VCaP (cell line): ENCODE data around the gene MKRN2OS.

ENCODE experiments used
- H3K27ac ChIP-seq: fragments of 450-650 bp; 2 replicates; pipeline ENCODE4 v1.5.1; 2017
- TF ChIP-seq, protein P1 (sequence below): fragments of 450-650 bp; conservative IDR thresholded peaks from 2 replicates; pipeline ENCODE4 v1.5.1; 2017; ENCODE audit warnings: mild to moderate bottlenecking, moderate library complexity

MKRN2OS gene, protein sequence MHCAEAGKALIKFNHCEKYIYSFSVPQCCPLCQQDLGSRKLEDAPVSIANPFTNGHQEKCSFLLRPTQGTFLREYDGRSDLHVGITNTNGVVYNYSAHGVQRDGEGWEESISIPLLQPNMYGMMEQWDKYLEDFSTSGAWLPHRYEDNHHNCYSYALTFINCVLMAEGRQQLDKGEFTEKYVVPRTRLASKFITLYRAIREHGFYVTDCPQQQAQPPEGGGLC

DNA sequence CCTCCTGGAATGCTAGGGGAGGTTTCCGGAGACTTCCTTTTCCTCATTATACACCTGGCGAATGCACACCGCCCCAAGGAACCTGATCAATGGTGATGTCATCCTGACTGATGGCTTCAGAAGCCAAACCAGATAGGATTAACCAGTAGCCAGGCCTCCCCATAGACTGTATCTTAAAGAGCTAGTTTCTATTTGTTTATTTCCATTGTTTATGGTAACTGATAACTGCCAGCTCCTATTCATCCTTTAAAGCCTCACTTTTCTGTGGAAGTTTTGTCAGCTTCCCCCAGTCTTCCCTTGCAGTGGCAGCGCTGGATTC is at the start of gene MKRN2OS:
Gene MKRN2OS (minus strand): TSS at position 27 of the 319 bp plus-strand sequence. CDS start 35 bp downstream, outside the sequence.
- peak within 1 kb of the TSS; percentile 79 for H3K27ac ChIP-seq
- TF ChIP-seq, protein P1, sequence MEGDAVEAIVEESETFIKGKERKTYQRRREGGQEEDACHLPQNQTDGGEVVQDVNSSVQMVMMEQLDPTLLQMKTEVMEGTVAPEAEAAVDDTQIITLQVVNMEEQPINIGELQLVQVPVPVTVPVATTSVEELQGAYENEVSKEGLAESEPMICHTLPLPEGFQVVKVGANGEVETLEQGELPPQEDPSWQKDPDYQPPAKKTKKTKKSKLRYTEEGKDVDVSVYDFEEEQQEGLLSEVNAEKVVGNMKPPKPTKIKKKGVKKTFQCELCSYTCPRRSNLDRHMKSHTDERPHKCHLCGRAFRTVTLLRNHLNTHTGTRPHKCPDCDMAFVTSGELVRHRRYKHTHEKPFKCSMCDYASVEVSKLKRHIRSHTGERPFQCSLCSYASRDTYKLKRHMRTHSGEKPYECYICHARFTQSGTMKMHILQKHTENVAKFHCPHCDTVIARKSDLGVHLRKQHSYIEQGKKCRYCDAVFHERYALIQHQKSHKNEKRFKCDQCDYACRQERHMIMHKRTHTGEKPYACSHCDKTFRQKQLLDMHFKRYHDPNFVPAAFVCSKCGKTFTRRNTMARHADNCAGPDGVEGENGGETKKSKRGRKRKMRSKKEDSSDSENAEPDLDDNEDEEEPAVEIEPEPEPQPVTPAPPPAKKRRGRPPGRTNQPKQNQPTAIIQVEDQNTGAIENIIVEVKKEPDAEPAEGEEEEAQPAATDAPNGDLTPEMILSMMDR = no peak

DNA sequence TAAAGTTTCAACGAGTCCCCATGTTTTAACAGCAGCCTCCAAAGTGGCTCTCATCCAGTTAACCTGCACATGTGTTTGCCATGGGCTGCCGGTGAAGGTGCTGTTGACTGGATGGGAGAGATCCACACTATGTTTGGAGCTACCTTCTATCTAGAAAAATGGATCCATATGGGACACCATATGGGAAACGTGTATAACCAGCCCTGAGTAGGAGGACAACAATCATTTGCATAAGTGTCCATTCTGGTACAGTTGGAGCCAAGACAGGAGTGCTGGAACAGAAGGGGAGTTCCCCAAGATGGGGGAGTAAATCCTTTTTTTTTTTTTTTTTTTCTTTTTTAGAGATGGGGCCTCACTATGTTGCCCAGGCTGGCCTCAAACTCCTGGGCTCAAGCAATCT is 48.2 kb upstream of the MKRN2OS start:
- no peak overlapping the region for H3K27ac ChIP-seq
- TF ChIP-seq, protein P1 = no peak

DNA sequence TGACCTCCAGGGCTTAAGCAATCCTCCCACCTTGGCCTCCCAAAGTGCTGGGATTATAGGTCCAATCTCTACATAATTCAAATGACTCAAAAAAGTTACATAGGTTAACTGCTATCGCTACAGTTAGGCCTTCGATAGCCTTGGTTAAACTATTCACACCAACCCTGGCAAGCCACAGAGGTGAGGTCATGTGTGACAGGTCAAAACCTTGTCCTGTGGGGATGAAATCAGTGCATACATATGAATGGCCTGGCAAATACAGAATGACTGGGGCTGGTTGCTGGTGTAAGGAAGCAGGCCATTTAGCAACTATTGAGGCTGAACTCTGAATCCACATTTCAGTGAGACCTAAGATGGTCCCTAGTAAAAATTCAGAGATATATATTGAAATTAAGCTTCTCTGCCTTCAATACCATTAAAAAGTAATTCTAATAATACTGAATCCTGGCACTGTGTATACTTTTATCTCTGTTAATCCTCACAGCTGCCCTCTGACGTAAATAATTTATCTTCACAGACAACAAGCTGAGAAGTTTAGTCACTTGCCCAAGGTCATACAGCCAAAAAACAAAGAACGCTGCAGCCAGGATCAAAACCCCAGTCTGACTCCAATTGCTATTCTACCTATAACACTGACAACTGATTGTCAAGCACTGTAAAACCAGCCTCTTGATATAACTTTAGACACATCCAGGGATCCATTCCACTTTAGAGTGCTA is 46.9 kb upstream of the MKRN2OS start:
- TF ChIP-seq, protein P1 = no peak
- no peak overlapping the region for H3K27ac ChIP-seq

DNA sequence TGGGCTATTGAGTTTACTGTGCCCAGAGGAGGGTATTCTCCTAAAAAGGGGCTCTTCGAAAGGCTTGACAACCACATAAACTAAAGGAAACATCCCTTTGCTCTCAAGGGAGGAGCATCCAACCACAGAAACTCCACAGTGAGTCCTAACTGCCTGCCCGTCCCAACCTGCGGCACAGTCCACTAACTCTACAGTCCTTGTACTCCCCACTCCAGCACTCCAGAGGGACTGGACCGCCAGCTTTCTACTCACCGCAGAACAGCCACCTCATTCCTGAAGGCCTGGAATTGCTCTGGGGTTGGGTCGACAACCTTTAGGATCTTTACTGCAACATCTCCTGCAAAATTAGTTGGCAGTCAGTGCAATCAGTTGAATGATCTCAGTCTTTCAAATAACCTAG is 46.2 kb upstream of the MKRN2OS start:
- H3K27ac ChIP-seq = no peak overlapping the region
- TF ChIP-seq, protein P1 = no peak

DNA sequence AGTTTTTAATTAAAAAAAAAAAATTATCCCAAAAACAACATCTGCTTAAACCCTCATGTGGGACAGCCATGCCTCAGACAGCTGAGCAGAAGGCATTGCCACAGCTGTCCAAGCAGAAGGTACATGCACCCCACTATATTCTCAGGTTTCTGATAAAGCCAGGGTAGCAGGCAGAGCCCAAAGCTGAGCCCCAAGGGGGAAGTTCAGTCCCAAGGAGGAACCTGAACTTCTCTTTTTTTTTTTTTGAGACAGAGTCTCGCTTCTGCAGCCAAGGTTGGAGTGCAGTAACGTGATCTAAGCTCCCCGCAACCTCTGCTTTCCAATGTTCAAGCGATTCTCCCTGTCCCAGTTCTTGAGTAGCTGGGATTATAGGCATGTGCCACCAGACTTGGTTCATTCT is 44.8 kb upstream of the MKRN2OS start:
- TF ChIP-seq, protein P1 = no peak

DNA sequence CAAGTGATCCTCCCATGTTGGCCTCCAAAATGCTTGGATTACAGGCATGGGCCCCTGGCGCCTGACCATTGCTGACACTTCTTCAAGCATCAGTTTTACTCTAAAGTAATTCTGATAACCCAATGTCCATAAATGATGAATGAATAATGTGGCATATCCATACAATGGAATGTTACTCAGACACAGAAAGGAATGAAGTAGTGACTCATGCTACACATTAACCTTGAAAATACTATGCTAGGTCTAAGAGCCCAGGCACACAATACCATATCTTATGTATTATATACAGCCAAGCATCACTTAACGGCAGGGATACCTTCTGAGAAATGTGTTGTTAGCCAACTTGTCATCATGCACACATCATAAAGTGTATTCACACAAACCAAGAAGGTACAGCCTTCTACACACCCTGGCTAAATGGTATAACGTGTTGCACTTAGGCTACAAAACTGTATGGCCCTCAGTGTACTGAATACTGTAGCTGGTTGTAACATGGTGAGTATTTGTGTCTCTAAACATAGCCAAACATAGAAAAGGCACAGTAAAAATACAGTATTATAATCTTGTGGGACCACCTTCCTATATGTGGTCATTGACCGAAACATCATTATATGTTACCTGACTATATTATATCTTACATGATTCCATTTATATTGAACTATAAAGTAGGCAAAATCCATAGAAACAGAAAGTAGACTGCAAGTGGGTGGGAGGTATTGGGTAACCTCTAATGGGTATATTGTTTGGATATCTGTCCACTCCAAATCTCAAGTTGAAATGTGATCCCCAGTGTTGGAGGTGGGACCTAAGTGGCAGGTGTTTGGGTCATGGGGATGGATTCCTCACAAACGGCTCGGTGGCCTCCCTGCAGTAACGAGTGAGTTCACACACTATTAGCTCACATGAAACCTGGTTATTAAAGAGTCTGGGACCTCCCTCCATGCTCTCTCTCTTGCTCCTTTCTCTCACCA is 43.0 kb upstream of the MKRN2OS start:
- TF ChIP-seq, protein P1 = no peak
- H3K27ac ChIP-seq = no peak overlapping the region

More for the DNA sequence above, 44.8 kb upstream of the MKRN2OS start:
- no peak overlapping the region for H3K27ac ChIP-seq

DNA sequence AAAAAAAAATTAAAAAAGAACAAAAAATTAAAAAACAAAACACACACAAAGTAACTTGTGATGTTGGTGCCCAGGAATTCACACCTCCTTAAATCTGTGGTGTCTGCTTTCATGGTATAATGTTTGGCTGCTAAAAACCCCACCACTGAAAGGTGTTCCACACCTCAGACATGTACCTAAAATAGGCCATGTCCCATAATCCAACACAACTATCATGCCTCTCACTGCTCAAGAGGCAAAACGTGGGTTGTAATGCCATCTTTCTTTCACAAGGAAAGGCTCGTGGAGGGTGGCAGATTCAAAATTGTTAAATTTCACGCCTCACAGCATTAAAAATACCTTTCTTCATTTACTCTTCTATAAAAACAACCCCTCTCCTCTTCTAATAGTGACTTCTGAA is 41.1 kb upstream of the MKRN2OS start:
- H3K27ac ChIP-seq = no peak overlapping the region
- TF ChIP-seq, protein P1 = no peak
